CD4-positive, alpha-beta T cell treated with Interleukin-15 for 4 hours (primary cell): Measurements from ENCODE around the gene ASIC4.

Source experiments
- DNase-seq: peaks from one replicate; pipeline ENCODE4 v3.0.0-alpha.2; 2020; ENCODE audit warnings: low spot score

Gene ASIC4

GRCh38 chr2:219569041-219569440 lies 54.8 kb downstream of the ASIC4 start:
- no peak for DNase-seq

GRCh38 chr2:219569635-219570034 lies 55.4 kb downstream of the ASIC4 start:
- DNase-seq, result no peak

GRCh38 chr2:219570194-219570923 lies 56.1 kb downstream of the ASIC4 start:
- DNase-seq, result no peak

- DNase-seq, result no peak
Observed at GRCh38 chr2:219570924-219571310, 56.6 kb downstream of the ASIC4 start.

- DNase-seq, result no peak
Observed at GRCh38 chr2:219571311-219572236, 57.3 kb downstream of the ASIC4 start, which contains the start of gene OBSL1. TSS of gene OBSL1 (minus strand) at chr2:219571539. CDS start at chr2:219571232, 307 bp downstream.

- DNase-seq, result no peak
Observed at GRCh38 chr2:219572237-219573001, 58.1 kb downstream of the ASIC4 start, which contains the start of gene INHA. TSS of gene INHA (plus strand) at chr2:219572310. CDS start at chr2:219572375, 65 bp downstream.

- DNase-seq, result no peak
Observed at GRCh38 chr2:219573166-219573565, 58.9 kb downstream of the ASIC4 start.

- no peak for DNase-seq
Observed at GRCh38 chr2:219574484-219575311, 60.4 kb downstream of the ASIC4 start.

GRCh38 chr2:219575566-219576504 lies 61.6 kb downstream of the ASIC4 start:
- DNase-seq, result no peak

GRCh38 chr2:219576505-219577388 lies 62.5 kb downstream of the ASIC4 start:
- no peak for DNase-seq

GRCh38 chr2:219578811-219579613 lies 64.7 kb downstream of the ASIC4 start:
- no peak for DNase-seq

GRCh38 chr2:219581346-219581745 lies 67.1 kb downstream of the ASIC4 start:
- DNase-seq, result no peak
